Thoracic aorta (tissue), 2 donors: ENCODE data around the gene NSD1. TPM values are rescaled to one million over a fixed set of nuclear protein-coding genes. Genes with fewer than 3 reads are reported as not detected.

Experiments used
- ATAC-seq: fragments of 150-250 bp; one replicate; pipeline ENCODE4 v1.8.0; 2017; ENCODE audit warnings: low read depth; ENCODE audit not compliant: insufficient number of reproducible peaks, low FRiP score
- DNase-seq: peaks from one replicate; pipeline ENCODE4 v3.0.0-alpha.2; 2020; ENCODE audit warnings: low spot score
- H3K27ac ChIP-seq, 2 donors: fragments of 200-600 bp; sonication (generic); 1 replicate in 1 of 2; 2 replicates in 1 of 2; pipeline ENCODE4 v1.5.1; 2016; ENCODE audit warnings: mild to moderate bottlenecking in 2 of 2, moderate library complexity in 2 of 2
- H3K27me3 ChIP-seq: fragments of 200-600 bp; sonication (generic); replicated peaks from 2 replicates; pipeline ENCODE4 v1.6.0; 2016; ENCODE audit warnings: mild to moderate bottlenecking; ENCODE audit not compliant: insufficient read depth
- H3K36me3 ChIP-seq: fragments of 200-600 bp; sonication (generic); one replicate; pipeline ENCODE4 v1.5.1; 2016
- H3K4me1 ChIP-seq, 2 donors: fragments of 200-600 bp; sonication (generic); 1 replicate in 1 of 2; 2 replicates in 1 of 2; pipeline versions ENCODE4 v1.5.1 to v1.6.0; 2016; ENCODE audit warnings: low read depth in 2 of 2, mild to moderate bottlenecking in 1 of 2; ENCODE audit not compliant: control insufficient read depth in 1 of 2
- H3K4me3 ChIP-seq: fragments of 200-600 bp; sonication (generic); 2 replicates; pipeline ENCODE4 v1.5.1; 2016; ENCODE audit warnings: mild to moderate bottlenecking
- H3K9me3 ChIP-seq: fragments of 200-600 bp; sonication (generic); 2 replicates; pipeline ENCODE4 v1.5.1; 2016
- total RNA-seq, 2 donors: library from RNA; depleted of rRNA; stranded (reverse); fragments of >200 nt; gene quantifications; one replicate each; pipeline versions ENCODE4 v1.1.0 to v1.2.3, GENCODE V29; 2016
- TF ChIP-seq, protein P1 (sequence below): fragments of 200-600 bp; sonication (generic); IDR thresholded peaks from one replicate; pipeline ENCODE4 v1.5.1; 2019; ENCODE audit warnings: antibody characterized with exemption

Gene NSD1
- total RNA-seq, 2 donors from 2014 or later: 26.1 to 70.5 TPM

DNA sequence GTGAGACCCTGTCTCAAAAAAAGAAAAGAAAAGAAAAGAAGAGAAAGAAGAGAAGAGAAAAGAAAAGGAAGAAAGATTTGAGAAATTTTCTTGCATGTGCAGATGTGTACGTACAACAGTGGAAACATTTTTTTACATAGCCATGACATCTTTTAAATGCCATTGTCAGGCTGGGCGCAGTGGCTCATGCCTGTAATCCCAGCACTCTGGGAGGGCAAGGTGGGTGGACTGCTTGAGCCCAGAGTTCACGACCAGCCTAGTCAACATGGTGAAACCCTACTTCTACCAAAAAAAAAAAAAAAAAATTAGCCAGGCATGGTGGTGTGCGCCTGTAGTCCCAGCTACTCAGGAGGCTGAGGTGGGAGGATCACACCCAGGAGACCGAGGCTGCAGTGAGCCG is 211.3 kb downstream of the NSD1 start:
- Histone ChIP-seq H3K27me3 (no peaks in the 10 kb centered on the region), H3K9me3 (no peaks in the 10 kb centered on the region), H3K4me1 (peaks cover 8 to 31% of the 10 kb centered on the region in 2 donors), H3K27ac (no peak overlapping the region), H3K4me3 (no peak overlapping the region), H3K36me3 (peaks cover 14% of the 10 kb centered on the region)
- TF ChIP-seq, protein P1, sequence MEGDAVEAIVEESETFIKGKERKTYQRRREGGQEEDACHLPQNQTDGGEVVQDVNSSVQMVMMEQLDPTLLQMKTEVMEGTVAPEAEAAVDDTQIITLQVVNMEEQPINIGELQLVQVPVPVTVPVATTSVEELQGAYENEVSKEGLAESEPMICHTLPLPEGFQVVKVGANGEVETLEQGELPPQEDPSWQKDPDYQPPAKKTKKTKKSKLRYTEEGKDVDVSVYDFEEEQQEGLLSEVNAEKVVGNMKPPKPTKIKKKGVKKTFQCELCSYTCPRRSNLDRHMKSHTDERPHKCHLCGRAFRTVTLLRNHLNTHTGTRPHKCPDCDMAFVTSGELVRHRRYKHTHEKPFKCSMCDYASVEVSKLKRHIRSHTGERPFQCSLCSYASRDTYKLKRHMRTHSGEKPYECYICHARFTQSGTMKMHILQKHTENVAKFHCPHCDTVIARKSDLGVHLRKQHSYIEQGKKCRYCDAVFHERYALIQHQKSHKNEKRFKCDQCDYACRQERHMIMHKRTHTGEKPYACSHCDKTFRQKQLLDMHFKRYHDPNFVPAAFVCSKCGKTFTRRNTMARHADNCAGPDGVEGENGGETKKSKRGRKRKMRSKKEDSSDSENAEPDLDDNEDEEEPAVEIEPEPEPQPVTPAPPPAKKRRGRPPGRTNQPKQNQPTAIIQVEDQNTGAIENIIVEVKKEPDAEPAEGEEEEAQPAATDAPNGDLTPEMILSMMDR: no peak
- ATAC-seq (no peak), DNase-seq (no peak)

DNA sequence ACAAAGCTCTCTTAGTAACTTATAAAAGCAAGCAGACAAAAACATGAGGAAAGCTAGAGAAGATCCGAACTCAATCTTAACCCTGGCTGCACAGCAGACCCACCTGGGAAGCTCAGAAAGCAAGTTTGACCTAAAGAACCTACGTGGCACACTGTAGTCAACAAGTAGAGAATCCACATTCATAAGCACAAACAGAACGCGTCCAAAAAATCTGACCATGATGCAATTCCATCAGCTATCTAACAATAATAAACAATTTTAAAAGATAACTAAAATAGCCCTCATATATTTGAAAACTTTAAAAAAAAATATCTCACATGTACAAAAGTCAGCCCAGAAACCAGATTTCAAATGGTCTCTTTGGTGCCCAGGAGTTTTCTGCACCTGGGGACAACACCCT is 213.2 kb downstream of the NSD1 start:
- peaks cover 6% of the 10 kb centered on the region for H3K36me3 ChIP-seq
- no peak overlapping the region for H3K27ac ChIP-seq
- no peak for ATAC-seq
- H3K4me1 ChIP-seq: peaks cover 18 to 43% of the 10 kb centered on the region in 2 donors
- H3K27me3 ChIP-seq: no peaks in the 10 kb centered on the region
- DNase-seq: no peak
- TF ChIP-seq, protein P1: no peak
- H3K9me3 ChIP-seq: no peaks in the 10 kb centered on the region
- H3K4me3 ChIP-seq: no peak overlapping the region

DNA sequence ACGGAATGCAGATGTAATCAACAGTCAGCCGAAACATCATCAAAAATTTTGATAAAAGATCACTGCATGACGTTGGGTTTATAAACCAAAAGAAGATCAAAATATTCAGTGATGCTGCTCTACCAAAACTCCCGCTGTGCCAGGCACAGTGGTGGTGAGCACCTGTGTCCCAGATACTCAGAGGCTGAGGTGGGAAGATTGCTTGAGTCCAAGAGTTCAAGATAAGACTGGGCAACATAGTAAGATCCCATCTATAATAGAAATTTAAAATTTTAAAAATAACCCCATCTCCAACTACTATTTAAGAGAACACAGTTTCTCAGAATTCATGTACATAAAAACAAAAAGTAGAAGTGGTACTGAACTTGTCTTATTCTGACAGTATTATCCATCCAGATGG is 214.1 kb downstream of the NSD1 start:
- peaks cover 18 to 46% of the 10 kb centered on the region in 2 donors for H3K4me1 ChIP-seq
- no peak overlapping the region for H3K27ac ChIP-seq
- H3K36me3 ChIP-seq: peaks cover 5% of the 10 kb centered on the region
- TF ChIP-seq, protein P1: no peak
- H3K4me3 ChIP-seq: no peak overlapping the region
- no peaks in the 10 kb centered on the region for H3K27me3 ChIP-seq
- ATAC-seq (no peak), DNase-seq (no peak)
- H3K9me3 ChIP-seq: no peaks in the 10 kb centered on the region

DNA sequence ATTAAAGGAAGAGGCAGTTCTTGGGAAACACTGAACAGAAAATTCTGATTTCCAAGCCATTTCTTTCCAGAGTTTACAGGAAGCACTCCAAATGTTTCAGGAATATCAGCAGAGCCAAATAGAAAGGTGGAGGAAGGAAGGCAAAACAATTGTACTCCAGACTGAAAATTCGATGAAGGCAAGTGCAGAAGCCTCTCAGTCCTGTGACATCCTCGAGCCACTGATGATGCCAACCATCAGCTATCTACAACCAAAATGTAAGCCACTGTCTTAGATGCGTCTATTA is 215.7 kb downstream of the NSD1 start:
- Histone ChIP-seq H3K4me3 (no peak overlapping the region), H3K27me3 (no peaks in the 10 kb centered on the region), H3K9me3 (no peaks in the 10 kb centered on the region), H3K4me1 (peaks cover 18 to 46% of the 10 kb centered on the region in 2 donors), H3K36me3 (peaks cover 5% of the 10 kb centered on the region), H3K27ac (no peak overlapping the region)
- TF ChIP-seq, protein P1: no peak
- no peak for ATAC-seq
- DNase-seq: no peak

DNA sequence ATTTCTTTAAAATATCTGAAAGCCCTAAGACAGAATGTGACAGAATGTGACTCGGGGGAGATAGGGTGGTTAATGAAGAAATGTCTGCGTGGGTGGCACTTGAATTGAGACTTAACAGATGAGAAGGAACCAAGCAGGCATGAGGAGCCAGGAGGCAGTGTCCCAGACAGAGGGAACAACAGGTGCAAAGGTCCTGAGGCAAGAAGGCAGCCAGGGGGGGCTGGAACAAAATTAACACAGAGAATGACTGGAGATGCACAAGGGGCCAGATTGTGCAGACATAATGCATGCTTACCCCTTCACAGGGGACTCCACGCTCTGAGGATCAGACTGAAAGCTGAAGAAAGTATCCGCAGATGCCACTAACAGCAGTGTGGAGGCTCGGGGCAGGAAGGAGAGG is 216.2 kb downstream of the NSD1 start:
- H3K27ac ChIP-seq: no peak overlapping the region
- TF ChIP-seq, protein P1: no peak
- no peak for ATAC-seq
- H3K4me3 ChIP-seq: no peak overlapping the region
- no peaks in the 10 kb centered on the region for H3K27me3 ChIP-seq
- H3K4me1 ChIP-seq: peaks cover 18 to 46% of the 10 kb centered on the region in 2 donors
- peaks cover 5% of the 10 kb centered on the region for H3K36me3 ChIP-seq
- DNase-seq: no peak
- H3K9me3 ChIP-seq: no peaks in the 10 kb centered on the region

Other genes with a start within 250 kb of the NSD1 start
- 10 to 100 TPM in 1 of 2 donors, 1 to 10 TPM in 1; 9.0 to 26.1 TPM for gene HK3, start 234.4 kb upstream of the NSD1 start, total RNA-seq
- 10 to 100 TPM; 27.3 to 40.9 TPM for gene UIMC1, start 127.0 kb upstream of the NSD1 start, total RNA-seq
- 10 to 100 TPM; 22.9 to 25.1 TPM for gene ZNF346, start 111.1 kb upstream of the NSD1 start, total RNA-seq
- 1 to 10 TPM; 1.6 to 2.8 TPM for gene FGFR4, start 46.9 kb upstream of the NSD1 start, total RNA-seq
- 10 to 100 TPM; 23.8 to 35.2 TPM for gene RAB24, start 169.9 kb downstream of the NSD1 start, total RNA-seq
- 10 to 100 TPM; 42.2 to 54.0 TPM for gene PRELID1, start 170.0 kb downstream of the NSD1 start, total RNA-seq
- 10 to 100 TPM; 11.9 to 17.6 TPM for gene MXD3, start 178.1 kb downstream of the NSD1 start, total RNA-seq
- gene LMAN2, start 217.9 kb downstream of the NSD1 start, total RNA-seq: 100 to 1,000 TPM; 159 to 167 TPM
- gene RGS14, start 224.2 kb downstream of the NSD1 start, total RNA-seq: 10 to 100 TPM in 1 of 2 donors, 1 to 10 TPM in 1; 4.9 to 12.6 TPM